GM23338 (cell line): ENCODE measurements around the gene TSHZ2. TPM values are rescaled to one million over a fixed set of nuclear protein-coding genes. Genes with fewer than 3 reads are reported as not detected.

Experiments used
- ATAC-seq: fragments of 200-7000 bp; cut with Tn5 transposase; 3 replicates; pipeline ENCODE4 v1.9.1; 2020
- DNase-seq: peaks from one replicate; pipeline ENCODE4 v3.0.0-alpha.2; 2015; ENCODE audit warnings: low spot score
- H2AFZ ChIP-seq: fragments of 200-600 bp; sonication (generic); 2 replicates; pipeline ENCODE4 v1.8.0; 2016; ENCODE audit warnings: antibody characterized with exemption, mild to moderate bottlenecking, moderate library complexity
- H3F3A ChIP-seq: fragments of 200-600 bp; sonication (generic); replicated peaks from 2 replicates; pipeline ENCODE4 v1.8.0; 2017; ENCODE audit warnings: antibody characterized with exemption, mixed run types, low read depth
- H3K27ac ChIP-seq: fragments of 200-600 bp; sonication (generic); 2 replicates; pipeline ENCODE4 v1.6.1; 2016; ENCODE audit warnings: low read depth
- H3K27me3 ChIP-seq: fragments of 200-600 bp; sonication (generic); 2 replicates; pipeline ENCODE4 v1.8.0; 2016; ENCODE audit warnings: mild to moderate bottlenecking, mixed run types, moderate library complexity; ENCODE audit not compliant: insufficient read depth
- H3K36me3 ChIP-seq: fragments of 200-600 bp; sonication (generic); 2 replicates; pipeline ENCODE4 v1.8.0; 2016; ENCODE audit warnings: mild to moderate bottlenecking; ENCODE audit not compliant: insufficient read depth
- H3K4me1 ChIP-seq: fragments of 200-600 bp; sonication (generic); 2 replicates; pipeline ENCODE4 v1.8.0; 2016; ENCODE audit warnings: mild to moderate bottlenecking, moderate library complexity; ENCODE audit not compliant: insufficient read depth
- H3K4me2 ChIP-seq: fragments of 200-600 bp; sonication (generic); 2 replicates; pipeline ENCODE4 v1.7.1; 2017; ENCODE audit warnings: mixed run types
- H3K4me3 ChIP-seq: fragments of 200-600 bp; sonication (generic); 2 replicates; pipeline ENCODE4 v1.6.1; 2016; ENCODE audit warnings: mixed run types
- H3K79me2 ChIP-seq: fragments of 200-600 bp; sonication (generic); replicated peaks from 2 replicates; pipeline ENCODE4 v1.8.0; 2017; ENCODE audit warnings: mild to moderate bottlenecking; ENCODE audit not compliant: insufficient read depth
- H3K9me2 ChIP-seq: fragments of 200-600 bp; sonication (generic); 2 replicates; pipeline ENCODE4 v1.8.0; 2017; ENCODE audit not compliant: insufficient read depth
- H4K20me1 ChIP-seq: fragments of 200-600 bp; sonication (generic); replicated peaks from 2 replicates; pipeline ENCODE4 v1.8.0; 2017; ENCODE audit warnings: mild to moderate bottlenecking; ENCODE audit not compliant: insufficient read depth
- H3K27ac Mint-ChIP-seq: 2 replicates; pipeline ENCODE4 v1.8.0; 2020; ENCODE audit warnings: inconsistent platforms, mild to moderate bottlenecking, moderate library complexity, mixed read lengths
- H3K27me3 Mint-ChIP-seq: 3 replicates; pipeline ENCODE4 v1.8.0; 2022; ENCODE audit warnings: low read depth, mild to moderate bottlenecking, moderate library complexity, mixed read lengths, inconsistent platforms; ENCODE audit not compliant: insufficient read depth, poor library complexity
- H3K36me3 Mint-ChIP-seq: 3 replicates; pipeline ENCODE4 v1.8.0; 2021; ENCODE audit warnings: low read depth, mild to moderate bottlenecking, inconsistent platforms, moderate library complexity, mixed read lengths
- H3K4me1 Mint-ChIP-seq: 3 replicates; pipeline ENCODE4 v1.8.0; 2020; ENCODE audit warnings: mild to moderate bottlenecking, inconsistent platforms, mixed read lengths
- H3K4me3 Mint-ChIP-seq: 3 replicates; pipeline ENCODE4 v1.8.0; 2021; ENCODE audit warnings: moderate library complexity, mild to moderate bottlenecking, inconsistent platforms, mixed read lengths
- H3K9me3 Mint-ChIP-seq: 3 replicates; pipeline ENCODE4 v1.8.0; 2020; ENCODE audit warnings: moderate library complexity, mild to moderate bottlenecking, inconsistent platforms, mixed read lengths
- CREB1 ChIP-seq: fragments of 250-450 bp; sonication (Bioruptor Pico); IDR thresholded peaks from 2 replicates; pipeline ENCODE4 v1.5.0; 2020; ENCODE audit warnings: low read depth, mild to moderate bottlenecking, moderate library complexity
- EZH2 ChIP-seq: fragments of 200-600 bp; sonication (generic); IDR thresholded peaks from one replicate; pipeline ENCODE4 v1.8.0; 2017; ENCODE audit warnings: antibody characterized with exemption, mild to moderate bottlenecking, low read depth; ENCODE audit not compliant: unreplicated experiment
- EZH2phosphoT487 ChIP-seq: fragments of 200-600 bp; sonication (generic); IDR thresholded peaks from one replicate; pipeline ENCODE4 v1.8.1; 2018; ENCODE audit warnings: antibody characterized with exemption; ENCODE audit not compliant: unreplicated experiment
- JUNB ChIP-seq: IDR thresholded peaks from one replicate; pipeline ENCODE4 v1.6.1; 2016; ENCODE audit warnings: antibody characterized with exemption; ENCODE audit not compliant: unreplicated experiment
- NANOG ChIP-seq: IDR thresholded peaks from 2 replicates; pipeline ENCODE4 v1.6.1; 2016; ENCODE audit warnings: antibody characterized with exemption, borderline replicate concordance
- POLR2AphosphoS5 ChIP-seq: IDR thresholded peaks from 2 replicates; pipeline ENCODE4 v1.6.1; 2016; ENCODE audit warnings: antibody characterized with exemption, low read depth
- STAT1 ChIP-seq: IDR thresholded peaks from one replicate; pipeline ENCODE4 v1.6.1; 2016; ENCODE audit warnings: antibody characterized with exemption; ENCODE audit not compliant: unreplicated experiment
- ZNF114 ChIP-seq: fragments of 250-450 bp; sonication (Bioruptor Pico); IDR thresholded peaks from 2 replicates; pipeline ENCODE4 v1.5.0; 2020; ENCODE audit warnings: mild to moderate bottlenecking, moderate library complexity
- ZNF331 ChIP-seq: fragments of 250-450 bp; sonication (Bioruptor Pico); IDR thresholded peaks from 2 replicates; pipeline ENCODE4 v1.5.0; 2020; ENCODE audit warnings: low read depth, mild to moderate bottlenecking, moderate library complexity
- ZNF462 ChIP-seq: fragments of 250-450 bp; sonication (Bioruptor Pico); IDR thresholded peaks from 2 replicates; pipeline ENCODE4 v1.5.0; 2020; ENCODE audit warnings: mild to moderate bottlenecking, moderate library complexity
- polyA plus RNA-seq: library from polyadenylated mRNA; unstranded; fragments of >200 nt; fragmentation: Nextera tagmentation; extraction: Ambion mirVana; gene quantifications from 2 replicates; pipeline ENCODE4 v1.2.1, GENCODE V29; 2016
- total RNA-seq: library from RNA; depleted of rRNA; stranded (reverse); fragments of >200 nt; shearing (Covaris generic); gene quantifications from 2 replicates; pipeline ENCODE4 v1.2.3, GENCODE V29; 2014
- TF ChIP-seq, protein P1 (sequence below), 2 experiments: fragments of 200-600 bp in 1 of 2; sonication (generic) in 1 of 2; conservative IDR thresholded peaks; 2 replicates each; pipeline versions ENCODE4 v1.5.1 to v1.6.1; 2016 to 2017; ENCODE audit warnings: antibody characterized with exemption in 2 of 2, low read depth in 2 of 2, mild to moderate bottlenecking in 2 of 2, moderate library complexity in 1 of 2
- TF ChIP-seq, protein P2 (sequence below): IDR thresholded peaks from 2 replicates; pipeline ENCODE4 v1.6.1; 2016; ENCODE audit warnings: antibody characterized with exemption
- TF ChIP-seq, protein P3 (sequence below): IDR thresholded peaks from one replicate; pipeline ENCODE4 v1.6.1; 2018; ENCODE audit warnings: antibody characterized with exemption; ENCODE audit not compliant: unreplicated experiment

The TSHZ2 gene
- total and polyA plus RNA-seq, 2 experiments from 2014 or later, result 0.49 to 1.3 TPM

DNA sequence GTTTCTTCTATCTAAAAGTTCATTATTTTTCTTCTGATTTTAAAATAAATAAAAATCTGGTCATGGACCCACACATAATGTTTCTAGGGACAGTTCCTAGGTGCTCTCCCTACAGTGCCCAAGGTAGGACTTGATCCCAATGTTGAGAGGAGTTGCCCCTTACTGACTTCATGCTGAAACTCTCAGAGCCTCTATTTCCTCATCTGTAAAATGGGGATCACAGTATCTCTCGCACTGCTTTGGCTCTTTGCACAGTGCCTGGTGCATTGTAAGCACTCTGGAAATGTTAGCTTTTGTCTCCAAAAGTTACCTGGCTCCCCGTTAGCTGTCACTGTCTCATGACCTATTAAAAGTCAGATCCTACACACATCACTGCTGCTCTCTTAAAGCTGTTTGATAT lies 205.5 kb downstream of the TSHZ2 start:
- Histone ChIP-seq H3K4me2 (no peak overlapping the region), H3K27me3 (no peaks in the 10 kb centered on the region), H3F3A (no peaks in the 10 kb centered on the region), H2AFZ (no peak overlapping the region), H3K4me1 (0 out of 2 replicates have a peak, but pooled peaks cover 5% of the 10 kb centered on the region), H3K79me2 (no peaks in the 10 kb centered on the region), H4K20me1 (no peaks in the 10 kb centered on the region), H3K36me3 (no peaks in the 10 kb centered on the region), H3K9me2 (no peaks in the 10 kb centered on the region), H3K4me3 (no peak overlapping the region), H3K27ac (no peak overlapping the region)
- H3K27me3 Mint-ChIP-seq, result peaks cover 2% of the 10 kb centered on the region
- H3K9me3 Mint-ChIP-seq, result no peaks in the 10 kb centered on the region
- peaks cover 9% of the 10 kb centered on the region for H3K4me1 Mint-ChIP-seq
- TF ChIP-seq STAT1 (no peak), ZNF114 (no peak), JUNB (no peak), ZNF462 (CRISPR knock-in tag) (no peak), ZNF331 (CRISPR knock-in tag) (no peak), EZH2 (no peak), EZH2phosphoT487 (no peak), NANOG (no peak), CREB1 (CRISPR knock-in tag) (no peak), POLR2AphosphoS5 (no peak)
- TF ChIP-seq, protein P1, sequence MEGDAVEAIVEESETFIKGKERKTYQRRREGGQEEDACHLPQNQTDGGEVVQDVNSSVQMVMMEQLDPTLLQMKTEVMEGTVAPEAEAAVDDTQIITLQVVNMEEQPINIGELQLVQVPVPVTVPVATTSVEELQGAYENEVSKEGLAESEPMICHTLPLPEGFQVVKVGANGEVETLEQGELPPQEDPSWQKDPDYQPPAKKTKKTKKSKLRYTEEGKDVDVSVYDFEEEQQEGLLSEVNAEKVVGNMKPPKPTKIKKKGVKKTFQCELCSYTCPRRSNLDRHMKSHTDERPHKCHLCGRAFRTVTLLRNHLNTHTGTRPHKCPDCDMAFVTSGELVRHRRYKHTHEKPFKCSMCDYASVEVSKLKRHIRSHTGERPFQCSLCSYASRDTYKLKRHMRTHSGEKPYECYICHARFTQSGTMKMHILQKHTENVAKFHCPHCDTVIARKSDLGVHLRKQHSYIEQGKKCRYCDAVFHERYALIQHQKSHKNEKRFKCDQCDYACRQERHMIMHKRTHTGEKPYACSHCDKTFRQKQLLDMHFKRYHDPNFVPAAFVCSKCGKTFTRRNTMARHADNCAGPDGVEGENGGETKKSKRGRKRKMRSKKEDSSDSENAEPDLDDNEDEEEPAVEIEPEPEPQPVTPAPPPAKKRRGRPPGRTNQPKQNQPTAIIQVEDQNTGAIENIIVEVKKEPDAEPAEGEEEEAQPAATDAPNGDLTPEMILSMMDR (conservative IDR thresholded peaks at IDR 0.05; ENCODE audit: low read depth in 2 of 2), result no peak
- TF ChIP-seq, protein P2, sequence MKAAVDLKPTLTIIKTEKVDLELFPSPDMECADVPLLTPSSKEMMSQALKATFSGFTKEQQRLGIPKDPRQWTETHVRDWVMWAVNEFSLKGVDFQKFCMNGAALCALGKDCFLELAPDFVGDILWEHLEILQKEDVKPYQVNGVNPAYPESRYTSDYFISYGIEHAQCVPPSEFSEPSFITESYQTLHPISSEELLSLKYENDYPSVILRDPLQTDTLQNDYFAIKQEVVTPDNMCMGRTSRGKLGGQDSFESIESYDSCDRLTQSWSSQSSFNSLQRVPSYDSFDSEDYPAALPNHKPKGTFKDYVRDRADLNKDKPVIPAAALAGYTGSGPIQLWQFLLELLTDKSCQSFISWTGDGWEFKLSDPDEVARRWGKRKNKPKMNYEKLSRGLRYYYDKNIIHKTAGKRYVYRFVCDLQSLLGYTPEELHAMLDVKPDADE, result no peak
- TF ChIP-seq, protein P3, sequence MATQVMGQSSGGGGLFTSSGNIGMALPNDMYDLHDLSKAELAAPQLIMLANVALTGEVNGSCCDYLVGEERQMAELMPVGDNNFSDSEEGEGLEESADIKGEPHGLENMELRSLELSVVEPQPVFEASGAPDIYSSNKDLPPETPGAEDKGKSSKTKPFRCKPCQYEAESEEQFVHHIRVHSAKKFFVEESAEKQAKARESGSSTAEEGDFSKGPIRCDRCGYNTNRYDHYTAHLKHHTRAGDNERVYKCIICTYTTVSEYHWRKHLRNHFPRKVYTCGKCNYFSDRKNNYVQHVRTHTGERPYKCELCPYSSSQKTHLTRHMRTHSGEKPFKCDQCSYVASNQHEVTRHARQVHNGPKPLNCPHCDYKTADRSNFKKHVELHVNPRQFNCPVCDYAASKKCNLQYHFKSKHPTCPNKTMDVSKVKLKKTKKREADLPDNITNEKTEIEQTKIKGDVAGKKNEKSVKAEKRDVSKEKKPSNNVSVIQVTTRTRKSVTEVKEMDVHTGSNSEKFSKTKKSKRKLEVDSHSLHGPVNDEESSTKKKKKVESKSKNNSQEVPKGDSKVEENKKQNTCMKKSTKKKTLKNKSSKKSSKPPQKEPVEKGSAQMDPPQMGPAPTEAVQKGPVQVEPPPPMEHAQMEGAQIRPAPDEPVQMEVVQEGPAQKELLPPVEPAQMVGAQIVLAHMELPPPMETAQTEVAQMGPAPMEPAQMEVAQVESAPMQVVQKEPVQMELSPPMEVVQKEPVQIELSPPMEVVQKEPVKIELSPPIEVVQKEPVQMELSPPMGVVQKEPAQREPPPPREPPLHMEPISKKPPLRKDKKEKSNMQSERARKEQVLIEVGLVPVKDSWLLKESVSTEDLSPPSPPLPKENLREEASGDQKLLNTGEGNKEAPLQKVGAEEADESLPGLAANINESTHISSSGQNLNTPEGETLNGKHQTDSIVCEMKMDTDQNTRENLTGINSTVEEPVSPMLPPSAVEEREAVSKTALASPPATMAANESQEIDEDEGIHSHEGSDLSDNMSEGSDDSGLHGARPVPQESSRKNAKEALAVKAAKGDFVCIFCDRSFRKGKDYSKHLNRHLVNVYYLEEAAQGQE, result no peak
- DNase-seq, result no peak
- no peak for ATAC-seq
- H3K36me3 Mint-ChIP-seq, result no peaks in the 10 kb centered on the region
- no peak overlapping the region for H3K27ac Mint-ChIP-seq
- no peak overlapping the region for H3K4me3 Mint-ChIP-seq
